ENCODE results near the gene TMTC3. TPM values are rescaled to one million over a fixed set of nuclear protein-coding genes. Genes with fewer than 3 reads are reported as not detected.

TMTC3 gene
- total and polyA plus RNA-seq, 2 donors (not counting 3 experiments of a cell fraction or from before 2014, with no cell fraction given) = 7.8 to 36.5 TPM

- DNase-seq (ENCODE audit: low read depth, low spot score) = no peak
- Histone ChIP-seq H3K27me3 (ENCODE audit: control insufficient read depth in 2 of 2, insufficient read depth in 2 of 2, low read length in 2 of 2) (no peaks in the 10 kb centered on the region), H2AFZ (ENCODE audit: low read depth, low read length) (no peak overlapping the region), H4K20me1 (replicated peaks; ENCODE audit: control insufficient read depth, extremely low read depth, insufficient read depth, low read length) (no peaks in the 10 kb centered on the region), H3K4me1 (ENCODE audit: control insufficient read depth, extremely low read depth, insufficient read depth, low read length) (no peaks in the 10 kb centered on the region), H3K4me3 (replicated peaks in 1 of 3; ENCODE audit: insufficient read depth in 1 of 3, low read depth in 1 of 3, low read length in 3 of 3) (no peak overlapping the region), H3K27ac (ENCODE audit: insufficient read depth, low read depth, low read length) (no peak overlapping the region), H3K4me2 (ENCODE audit: insufficient read depth, low read length) (no peak overlapping the region), H3K9ac (replicated peaks; ENCODE audit: extremely low read depth, insufficient read depth, low read length) (no peak overlapping the region), H3K9me1 (replicated peaks; ENCODE audit: control insufficient read depth, extremely low read depth, insufficient read depth, low read length) (no peaks in the 10 kb centered on the region), H3K36me3 (ENCODE audit: control insufficient read depth in 2 of 2, extremely low read depth in 1 of 2, insufficient read depth in 2 of 2, low read length in 2 of 2) (no peaks in the 10 kb centered on the region), H3K79me2 (ENCODE audit: control insufficient read depth, insufficient read depth, low read length) (no peaks in the 10 kb centered on the region), H3K9me3 (replicated peaks; ENCODE audit: control insufficient read depth, insufficient read depth, low read length) (no peaks in the 10 kb centered on the region)
- ChIA-PET POLR2A (no interaction called here), CTCF (no interaction called here)
- dilution Hi-C loops (cut with MboI; ENCODE audit: extremely low pct_ligation_motif_present, low sequenced_read_pairs) (no loop called here), intact Hi-C loops (cut with micrococcal nuclease) (no loop called here)
- BruUV-seq (replicated peaks) = no TSS peak
- FAIRE-seq = no peak
- TF ChIP-seq POLR2AphosphoS5 (IDR thresholded peaks at IDR 0.05; ENCODE audit: insufficient read depth, low read depth, low read length) = no peak
- TF ChIP-seq MAX (IDR thresholded peaks at IDR 0.05; ENCODE audit: insufficient read depth, insufficient read length) = no peak
- TF ChIP-seq GATA2 (IDR thresholded peaks at IDR 0.05; ENCODE audit: insufficient read depth, insufficient read length, low read depth, low read length) = no peak
- no peak for TF ChIP-seq EZH2 (IDR thresholded peaks at IDR 0.05; ENCODE audit: borderline replicate concordance, low read depth, low read length, severe bottlenecking)
- no peak for TF ChIP-seq MYC (IDR thresholded peaks at IDR 0.05; ENCODE audit: low read depth, low read length)
- TF ChIP-seq FOS (IDR thresholded peaks at IDR 0.05; ENCODE audit: borderline replicate concordance, insufficient read depth, low read length) = no peak
- TF ChIP-seq CTCF (IDR thresholded peaks at IDR 0.05; ENCODE audit: extremely low read depth in 1 of 2, insufficient read depth in 1 of 2, low read depth in 1 of 2, low read length in 2 of 2) = no peak
- TF ChIP-seq JUN (IDR thresholded peaks at IDR 0.05; ENCODE audit: borderline replicate concordance, insufficient read depth, insufficient read length, low read depth) = no peak
- TF ChIP-seq POLR2A (IDR thresholded peaks at IDR 0.05; ENCODE audit: low read depth, low read length) = no peak
Measured at GRCh38 chr12:88184196-88184595, 42.1 kb downstream of the TMTC3 start.

All from endothelial cell of umbilical vein (primary cell).